Activated CD4-positive, CD25-positive, alpha-beta regulatory T cell treated with anti-CD3 and anti-CD28 coated beads, Interleukin-2, amount 50 U/mL, for 24 hours (primary cell): ENCODE measurements around the gene ID3.

Experiments
- ATAC-seq, 2 donors: fragments of 150-1000 bp; cut with Tn5 transposase; one replicate each; pipeline ENCODE4 v1.10.0; 2021; ENCODE audit warnings: mild to moderate bottlenecking in 1 of 2, moderate library complexity in 1 of 2

Gene ID3

DNA sequence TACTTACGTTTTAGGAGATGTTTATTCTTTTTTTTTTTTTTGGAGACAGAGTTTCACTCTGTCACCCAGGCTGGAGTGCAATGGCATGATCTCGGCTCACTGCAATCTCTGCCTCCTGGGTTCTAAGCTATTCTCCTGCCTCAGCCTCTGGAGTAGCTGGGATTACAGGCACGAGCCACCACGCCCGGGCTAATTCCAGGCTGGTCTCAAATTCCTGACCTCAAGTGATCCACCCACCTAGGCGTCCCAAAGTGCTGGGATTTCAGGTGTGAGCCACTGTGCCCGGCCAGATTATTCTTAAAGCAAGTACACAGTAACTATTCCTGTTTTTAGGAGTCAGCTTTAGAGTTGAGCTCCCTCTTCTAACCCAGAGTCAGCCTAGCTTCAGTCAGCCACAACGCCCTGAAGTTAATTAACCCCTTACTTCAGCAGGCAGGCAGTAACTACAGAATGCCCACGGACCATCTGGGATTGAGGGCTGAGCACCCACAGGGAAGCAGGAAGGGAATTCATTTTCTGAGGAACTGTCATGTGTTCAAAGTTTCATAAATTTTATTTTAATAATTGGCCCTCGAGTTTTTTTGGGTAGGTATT is 5.3 kb upstream of the ID3 start:
- ATAC-seq, result no peak

DNA sequence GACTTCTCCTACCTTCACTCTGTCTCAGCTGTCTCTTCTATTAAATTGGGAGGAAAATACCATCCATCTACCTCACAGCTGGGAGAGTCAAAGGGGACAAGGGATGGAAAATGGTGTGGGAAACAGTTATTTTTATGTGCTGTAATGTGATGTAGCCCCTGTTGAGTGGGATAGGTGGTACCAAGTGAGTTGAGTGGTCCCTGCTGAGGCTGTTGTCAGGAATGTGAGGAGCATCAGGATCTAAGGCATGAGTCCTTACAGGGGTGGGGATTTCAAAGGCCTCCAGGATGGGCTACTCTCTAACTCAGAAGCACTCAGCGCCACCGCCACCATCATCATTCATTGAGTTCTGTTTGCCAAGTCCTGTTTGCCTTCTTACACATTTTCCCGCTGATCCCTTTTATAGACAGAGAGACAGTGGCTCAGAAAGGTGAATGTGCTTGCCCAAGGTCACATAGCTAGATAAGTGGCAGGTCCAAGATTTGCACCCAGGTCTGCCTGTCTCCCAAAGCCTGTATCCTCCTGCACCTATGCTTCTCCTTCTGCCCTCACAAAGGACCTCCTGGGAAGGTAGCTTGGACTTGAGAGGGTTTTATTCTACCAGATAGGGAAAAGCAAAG is 4.6 kb upstream of the ID3 start:
- ATAC-seq, result no peak

DNA sequence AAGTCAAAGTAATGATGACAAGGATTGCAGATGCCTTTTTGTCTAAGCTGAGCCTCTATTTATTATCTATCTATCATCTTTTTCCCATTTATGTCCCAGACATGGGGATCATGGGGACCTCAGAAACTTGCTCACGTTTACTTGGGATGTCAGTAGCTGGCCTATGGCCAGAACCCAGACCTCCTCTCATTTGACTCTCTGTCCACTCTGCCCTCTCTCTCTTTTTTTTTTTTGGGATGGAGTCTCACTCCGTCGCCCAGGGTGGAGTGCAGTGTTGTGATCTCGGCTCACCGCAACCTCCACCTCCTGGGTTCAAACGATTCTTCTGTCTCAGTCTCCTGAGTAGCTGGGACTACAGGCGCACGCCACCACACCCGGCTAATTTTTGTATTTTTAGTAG is 3.7 kb upstream of the ID3 start:
- ATAC-seq, result no peak

DNA sequence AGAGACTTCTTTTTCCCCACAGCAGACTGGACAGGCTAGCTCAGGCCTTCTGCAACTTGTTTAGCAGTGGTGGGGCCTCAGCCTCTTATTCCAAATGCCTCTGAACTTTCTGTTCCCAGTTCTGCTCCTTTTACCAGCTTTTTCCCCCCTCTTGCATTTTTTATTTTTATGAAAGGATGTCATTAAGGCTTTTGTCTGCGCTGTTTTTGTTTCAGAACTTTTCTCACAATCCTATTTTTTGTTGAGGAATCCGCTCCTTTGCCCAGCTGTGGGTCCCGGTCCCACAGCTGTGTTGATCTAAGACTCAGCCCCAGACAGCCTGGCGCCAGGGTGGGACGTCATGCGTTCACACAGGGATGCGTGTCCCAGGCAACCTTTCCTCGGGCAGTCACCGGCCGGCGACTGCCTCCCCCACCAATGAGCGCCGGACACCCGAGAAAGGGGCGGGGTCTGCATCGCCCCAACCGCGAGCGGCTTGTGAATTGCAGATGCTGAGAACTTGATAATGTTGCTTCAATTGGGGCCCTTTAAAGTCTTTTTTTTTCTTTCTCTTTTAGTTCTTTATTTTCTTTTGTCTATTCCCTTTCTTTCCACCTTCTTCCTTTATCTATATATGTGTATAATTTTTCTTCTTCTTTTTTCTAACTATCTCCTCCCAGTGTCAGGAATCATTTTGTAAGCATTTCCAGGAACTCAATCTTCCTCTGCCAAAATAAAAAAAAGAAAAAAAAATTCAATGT is 3.0 kb upstream of the ID3 start:
- ATAC-seq, result no peak

DNA sequence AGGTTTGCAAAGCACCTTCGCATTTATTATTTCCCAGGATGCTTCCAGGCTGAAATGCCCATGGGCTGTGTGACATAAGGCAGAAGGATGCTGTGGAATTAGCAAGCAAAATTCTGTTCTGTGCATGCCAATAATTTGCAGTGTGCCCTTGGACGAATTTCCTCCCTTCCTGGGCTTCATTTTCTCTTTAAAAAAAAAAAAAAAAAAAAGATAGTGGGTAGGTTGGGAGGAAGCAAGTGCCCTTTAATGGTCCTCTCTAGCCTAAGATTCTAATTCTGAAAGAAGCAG is 2.5 kb upstream of the ID3 start:
- no peak for ATAC-seq

DNA sequence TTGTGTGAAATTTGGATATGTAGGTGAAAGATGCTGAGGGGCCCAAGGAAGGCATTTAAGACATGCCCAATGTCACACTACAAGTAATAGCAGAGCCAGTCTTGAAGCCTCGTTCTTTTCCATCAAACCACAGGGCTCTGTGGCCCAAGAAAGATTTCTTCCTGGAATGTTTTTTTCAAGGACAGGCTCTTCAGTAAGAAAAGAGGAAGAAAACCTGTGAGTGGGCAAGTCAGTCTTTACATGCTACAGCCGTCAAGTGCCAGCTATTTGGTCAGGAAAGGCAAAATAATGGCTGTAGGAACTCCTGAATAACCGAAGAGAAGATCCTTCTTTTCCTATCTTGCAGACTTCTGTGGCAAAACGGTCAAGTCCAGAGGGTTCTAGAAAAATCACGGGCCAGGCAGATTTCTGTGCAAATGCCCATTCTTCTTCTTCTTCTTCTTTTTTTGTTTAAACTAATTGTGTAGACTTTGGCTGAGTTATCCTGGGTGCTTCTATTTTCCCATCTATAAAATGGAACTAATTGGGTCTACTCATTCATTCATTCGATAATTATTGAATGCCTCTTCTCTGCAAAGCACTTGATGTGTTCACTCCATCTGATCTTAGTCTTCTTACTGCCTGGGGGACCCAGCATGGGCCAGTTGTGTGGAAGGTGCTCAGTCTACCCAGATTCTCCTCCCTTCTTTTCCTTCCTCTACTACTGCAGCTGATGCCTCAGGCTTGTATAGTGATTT is 1.9 kb upstream of the ID3 start:
- no peak for ATAC-seq

DNA sequence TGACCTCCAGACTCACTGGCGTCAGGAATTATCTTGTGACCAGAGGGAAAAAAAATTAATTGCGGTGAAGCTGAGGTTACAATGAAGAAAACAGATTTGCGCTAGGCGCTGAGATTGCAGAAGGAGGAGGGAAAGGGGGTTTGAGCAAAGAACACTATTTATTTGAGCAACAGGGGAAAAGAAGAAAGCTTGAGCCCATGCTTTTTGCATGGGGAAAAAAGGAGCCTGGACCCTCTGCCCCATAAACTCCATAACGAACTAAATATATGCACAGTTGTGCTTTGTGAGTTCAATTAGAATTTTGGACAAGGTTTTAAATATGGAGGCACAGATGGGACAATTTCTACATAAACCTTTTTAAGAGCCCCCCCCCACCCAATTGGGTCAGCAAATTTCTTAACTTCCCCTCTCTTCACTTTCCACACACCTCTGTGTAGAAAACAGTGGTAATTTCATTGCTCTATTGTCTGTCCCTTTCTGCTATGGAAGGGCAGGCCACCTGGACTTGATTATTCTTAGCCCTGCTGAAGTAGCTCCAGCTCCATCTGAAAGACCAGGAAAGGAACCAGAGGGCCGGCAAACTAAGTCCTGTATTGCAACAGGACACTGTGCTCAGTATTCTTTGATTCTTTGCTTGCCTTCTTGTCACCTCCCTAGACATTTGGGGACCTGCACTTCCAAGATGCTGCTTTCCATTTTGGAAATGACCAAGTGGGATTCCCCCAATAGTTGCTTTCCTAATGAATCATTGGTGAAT is 862 bp upstream of the ID3 start:
- ATAC-seq, result no peak

DNA sequence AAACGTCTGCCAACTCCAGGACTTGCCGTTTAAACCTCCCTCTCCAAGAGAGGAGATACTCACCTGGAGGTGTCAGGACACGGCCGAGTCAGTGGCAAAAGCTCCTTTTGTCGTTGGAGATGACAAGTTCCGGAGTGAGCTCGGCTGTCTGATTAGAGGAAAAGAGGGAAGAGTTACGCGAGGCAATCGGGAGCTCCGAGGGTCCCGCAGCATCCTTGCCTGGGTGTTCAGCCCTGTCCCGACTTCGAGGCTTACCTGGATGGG is 497 bp downstream of the ID3 start:
- no peak for ATAC-seq

DNA sequence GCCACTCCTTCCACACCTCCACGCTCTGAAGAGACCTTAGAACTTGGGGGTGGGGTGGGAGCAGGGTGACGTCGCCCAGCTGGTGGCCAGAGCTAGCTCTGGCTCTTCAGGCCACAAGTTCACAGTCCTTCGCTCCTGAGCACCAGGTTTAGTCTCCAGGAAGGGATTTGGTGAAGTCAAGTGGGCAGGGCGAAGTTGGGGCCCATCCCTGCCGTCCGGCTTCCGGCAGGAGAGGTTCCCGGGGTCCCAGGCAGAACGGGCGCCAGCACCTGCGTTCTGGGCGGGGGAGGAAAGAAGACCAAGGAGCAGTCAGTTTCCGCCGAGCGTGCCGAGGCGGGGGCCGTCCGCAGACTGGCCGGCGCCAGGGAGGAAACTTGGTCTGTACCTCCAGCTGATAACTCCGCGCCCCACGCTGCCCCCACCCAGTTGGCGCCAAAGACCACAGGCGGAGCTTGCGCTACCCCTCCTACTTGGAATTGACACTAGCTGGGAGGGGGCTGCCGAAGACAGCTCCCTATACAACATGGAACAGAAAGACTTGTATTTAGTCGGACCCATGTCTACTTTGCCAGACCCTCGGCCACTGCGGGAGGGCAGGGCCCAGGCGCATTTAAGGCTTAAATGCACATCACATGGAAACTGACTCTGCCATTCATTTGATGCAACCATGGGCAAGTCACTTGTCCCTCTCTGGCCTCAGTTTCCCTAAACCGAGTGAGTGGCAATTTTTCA is 995 bp downstream of the ID3 start:
- no peak for ATAC-seq

DNA sequence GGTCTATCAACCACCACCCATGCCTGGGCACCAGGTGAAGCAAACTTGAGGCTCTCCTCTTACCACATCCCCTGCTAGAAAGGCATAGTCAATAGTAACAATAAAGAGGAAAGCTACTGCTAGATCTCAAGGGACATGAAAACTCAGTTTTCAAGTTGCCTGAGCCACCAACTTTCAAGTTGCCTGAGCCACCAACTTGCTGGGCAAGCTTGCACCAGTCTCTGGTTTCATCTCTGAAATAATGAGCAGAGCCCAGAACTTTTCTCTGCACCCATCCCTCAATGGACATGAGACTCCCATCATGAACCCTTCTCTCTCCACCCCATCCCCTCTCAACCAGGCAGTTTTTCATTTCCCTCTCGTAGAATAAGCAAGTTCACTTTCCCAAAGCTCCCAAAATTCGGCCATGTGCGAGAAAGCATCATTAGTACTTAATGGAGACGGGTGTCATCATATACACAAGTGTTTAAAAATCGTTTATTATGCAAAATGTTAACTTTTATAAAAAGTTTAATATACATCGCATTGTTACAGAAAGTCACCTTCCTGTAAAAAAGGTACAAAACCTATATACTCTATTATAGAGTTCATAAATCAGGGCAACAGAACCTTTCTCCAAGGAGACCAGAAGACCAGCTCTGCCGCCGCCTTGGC is 1.7 kb downstream of the ID3 start:
- ATAC-seq, result no peak

DNA sequence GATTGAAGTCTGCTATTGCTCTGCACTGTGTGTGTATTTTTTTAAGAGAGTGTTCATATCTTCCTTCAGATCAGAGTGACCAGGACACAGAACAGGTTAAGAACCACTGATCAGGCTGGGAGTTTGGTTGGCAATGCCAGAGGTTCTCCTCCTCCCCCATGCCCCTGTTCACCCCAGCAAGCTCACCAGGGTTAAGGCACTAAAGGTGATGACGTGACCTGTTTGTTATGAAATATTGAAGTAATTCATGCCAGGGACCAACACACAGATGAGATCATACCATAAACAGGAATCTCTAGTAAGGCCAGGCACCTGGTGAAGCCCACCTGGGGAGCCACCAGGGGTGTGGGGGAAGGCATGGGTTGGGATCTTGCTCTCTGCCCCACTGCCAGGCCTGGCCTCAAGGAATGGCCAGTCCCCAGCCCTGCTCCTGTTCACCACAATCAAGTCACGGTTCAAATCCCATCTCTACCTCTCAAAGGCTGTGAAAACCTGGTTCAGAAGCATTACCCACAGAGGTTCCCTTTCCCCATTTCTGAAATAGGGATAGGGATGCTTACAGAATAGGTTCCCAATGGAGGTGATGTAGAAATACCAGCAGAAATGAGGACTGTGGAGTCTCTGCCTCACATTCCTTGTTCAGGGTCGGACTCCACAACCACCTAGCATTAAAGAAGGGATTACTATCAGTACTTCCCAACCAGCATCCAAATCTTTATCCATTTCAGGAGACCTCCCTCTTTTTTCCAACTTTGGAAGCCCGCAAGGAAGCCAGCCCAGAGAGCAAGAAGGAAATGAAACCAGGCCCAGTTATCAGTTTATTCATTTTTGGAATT is 2.4 kb downstream of the ID3 start:
- no peak for ATAC-seq

DNA sequence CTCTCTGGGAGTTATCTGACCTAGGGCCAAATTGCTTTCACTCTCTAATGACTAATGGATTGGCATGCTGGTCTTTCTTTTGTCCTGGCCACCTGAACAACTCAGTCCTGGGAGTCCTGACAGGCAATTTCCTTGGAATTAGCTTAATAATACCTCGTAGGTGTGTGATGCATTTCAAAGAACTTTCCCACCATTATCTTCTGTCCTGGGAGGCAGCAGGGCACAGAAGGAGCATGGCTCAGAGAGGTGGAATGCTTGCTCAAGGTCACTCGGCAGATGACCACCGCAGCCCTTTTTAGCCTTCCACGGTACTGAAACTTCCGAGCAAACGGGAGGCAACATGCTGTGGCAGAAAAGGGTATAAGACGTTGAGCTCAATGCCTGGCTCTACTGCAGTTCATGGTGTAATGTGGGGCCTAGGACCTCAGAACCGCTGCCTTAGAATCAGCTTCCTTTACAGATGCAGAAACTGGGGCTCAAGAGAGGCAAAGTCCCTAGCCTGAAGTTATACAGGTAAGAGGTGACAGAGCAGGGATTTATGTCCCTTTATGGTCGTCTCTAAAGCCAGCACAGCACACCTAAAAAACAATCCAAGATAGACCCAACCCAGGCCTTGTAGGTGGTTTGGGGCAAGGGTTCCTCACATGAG is 3.2 kb downstream of the ID3 start:
- ATAC-seq, result no peak

DNA sequence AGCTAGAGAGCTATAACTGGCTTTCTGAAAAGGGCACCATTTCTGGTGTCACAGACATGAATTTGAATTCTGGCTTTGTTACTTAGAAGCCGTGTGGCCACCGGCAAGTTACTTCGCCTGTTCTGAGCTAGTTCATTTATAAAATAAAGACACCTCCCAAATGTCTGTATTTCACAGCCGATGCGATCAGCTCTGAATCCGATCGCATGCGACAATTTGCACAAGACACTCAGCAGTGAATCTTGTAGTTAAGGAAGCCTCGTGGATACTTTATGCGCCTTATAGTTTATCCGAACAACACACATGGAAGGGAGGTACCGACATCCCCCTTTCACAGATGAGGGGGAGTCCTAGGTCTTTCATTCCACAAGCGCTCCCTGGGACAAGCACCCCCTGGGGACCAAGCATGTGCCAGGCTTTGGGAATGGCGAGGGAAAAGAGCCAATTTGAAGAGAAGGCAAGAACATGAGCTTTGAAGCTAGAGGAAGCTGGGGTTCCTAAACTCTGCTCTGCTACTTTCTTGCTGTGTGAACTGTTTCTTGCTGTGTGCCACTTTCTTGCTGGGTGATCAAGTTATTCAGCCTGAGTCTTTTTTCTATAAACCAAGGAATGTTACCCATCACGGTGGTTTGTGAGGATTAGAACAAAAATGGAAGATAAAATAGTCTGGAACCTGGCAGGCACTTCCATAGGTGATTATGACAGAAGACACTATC is 3.9 kb downstream of the ID3 start:
- peak in 1 of 2 donors; percentile 0 for ATAC-seq

DNA sequence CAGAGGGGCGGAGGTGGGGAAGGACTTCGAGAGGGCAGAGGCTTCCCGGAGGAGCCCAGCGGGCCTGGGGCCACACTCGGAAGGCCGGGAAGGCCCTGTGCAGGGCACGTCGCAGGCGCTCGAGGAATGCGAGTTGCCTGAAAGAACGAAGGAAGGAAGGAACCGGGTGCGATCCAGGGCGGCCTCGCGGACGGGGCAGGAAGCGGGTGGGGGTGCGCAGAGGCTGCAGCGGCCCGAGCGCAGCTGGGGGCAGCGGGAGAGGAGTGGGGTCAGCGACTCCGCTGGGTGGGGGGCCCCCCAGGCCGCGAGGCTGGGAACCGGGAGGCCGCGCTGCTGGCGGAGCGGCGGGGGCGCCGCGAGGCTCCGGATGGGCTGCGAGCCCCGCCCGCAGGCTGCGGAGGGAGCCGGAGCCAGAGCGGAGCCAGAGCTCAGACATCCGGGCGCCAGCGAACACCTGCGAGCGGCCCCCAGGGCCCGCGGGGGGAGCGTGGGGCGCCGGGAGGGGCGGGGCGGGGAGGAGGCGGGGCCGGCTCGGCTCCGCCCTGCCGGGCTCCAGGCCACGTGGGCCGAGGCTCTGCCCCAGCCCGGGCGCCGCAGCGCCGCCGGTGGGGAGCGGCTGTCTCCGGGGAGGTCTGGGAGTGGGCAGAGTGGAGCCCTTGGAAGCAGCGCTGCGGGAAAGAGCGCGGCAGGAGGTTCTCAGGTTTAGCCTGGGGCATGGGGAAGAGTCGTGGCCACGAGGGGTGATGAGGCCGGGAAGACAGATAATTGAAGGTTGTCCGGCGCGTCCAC is 4.6 kb downstream of the ID3 start:
- peak; percentile 77 for ATAC-seq

DNA sequence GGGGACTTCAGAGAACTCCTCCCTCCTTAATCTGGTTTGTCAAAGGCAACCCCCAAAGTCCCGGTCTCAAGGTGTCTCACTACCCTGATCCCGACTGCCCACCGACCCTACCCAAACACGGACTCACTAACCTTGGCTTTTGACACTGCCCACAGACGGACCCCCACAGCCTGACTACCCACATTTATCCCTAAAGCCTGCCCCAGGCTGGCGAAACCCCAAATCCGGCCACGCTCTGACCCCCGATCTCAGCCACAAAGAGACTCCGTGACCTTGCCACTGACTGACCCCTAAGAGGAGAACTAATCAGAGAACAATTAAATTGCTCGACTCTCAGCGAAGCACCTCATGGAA is 5.2 kb downstream of the ID3 start:
- ATAC-seq, result no peak

DNA sequence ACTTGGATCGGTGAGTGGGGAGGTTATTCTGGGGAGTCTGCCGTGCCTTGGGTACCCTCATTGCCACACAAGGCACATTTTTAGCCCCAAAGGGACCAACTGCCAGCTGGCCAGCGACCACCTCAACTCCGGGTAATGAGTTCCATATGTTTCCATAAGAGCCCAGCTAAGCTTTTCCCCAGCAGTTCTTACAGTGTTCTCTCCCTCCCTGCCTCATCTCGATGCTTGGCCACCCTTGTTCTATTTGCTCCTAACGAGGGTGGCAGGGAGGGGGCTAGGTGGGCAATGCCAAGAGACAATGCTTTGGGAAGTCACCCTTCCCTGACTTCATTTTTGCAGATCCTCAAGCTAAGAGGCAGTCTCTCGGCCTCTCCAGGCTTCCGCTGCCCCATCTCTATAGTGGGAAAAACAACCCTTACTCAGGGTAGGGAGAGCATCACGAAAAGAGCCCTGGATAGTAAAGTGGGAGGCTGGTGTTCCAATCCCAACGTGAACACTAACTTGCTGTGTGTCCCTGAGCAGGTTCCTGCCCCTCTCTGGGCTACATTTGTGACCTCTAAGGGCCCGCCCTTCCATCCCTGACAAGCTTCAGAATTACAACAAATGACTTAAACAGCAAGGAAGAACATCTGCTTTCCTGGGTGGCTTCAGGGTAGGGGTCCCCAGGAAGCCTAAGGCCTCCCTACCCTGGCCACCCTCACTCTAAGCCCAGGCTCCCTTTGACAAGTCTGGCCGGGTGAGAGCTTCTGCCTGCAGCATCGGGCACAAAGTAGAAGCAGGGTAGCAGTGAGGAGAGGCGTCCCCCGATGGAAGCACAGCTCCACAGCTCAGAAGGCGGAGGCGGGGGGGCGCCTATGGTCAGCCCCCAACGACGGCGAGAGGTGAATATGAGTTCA is 5.8 kb downstream of the ID3 start:
- no peak for ATAC-seq

DNA sequence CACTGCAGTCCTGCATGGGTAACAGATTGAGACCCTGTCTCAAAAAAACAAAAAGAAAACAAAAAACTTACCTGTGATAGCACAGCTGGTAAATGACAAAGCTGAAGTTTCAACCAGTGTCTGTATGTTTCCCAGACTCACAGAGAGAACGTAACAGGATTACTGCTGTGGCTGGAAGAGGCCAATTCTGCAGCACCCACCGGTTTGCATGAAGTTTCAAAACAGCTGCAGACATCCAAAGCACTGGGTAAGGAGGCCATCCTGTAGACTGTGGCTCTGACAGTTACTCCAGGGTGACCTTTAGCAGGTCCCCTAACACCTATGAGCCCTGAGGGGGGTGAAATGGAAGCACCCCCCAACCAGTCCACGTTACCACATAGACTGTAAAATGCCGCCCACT is 7.5 kb downstream of the ID3 start:
- no peak for ATAC-seq

DNA sequence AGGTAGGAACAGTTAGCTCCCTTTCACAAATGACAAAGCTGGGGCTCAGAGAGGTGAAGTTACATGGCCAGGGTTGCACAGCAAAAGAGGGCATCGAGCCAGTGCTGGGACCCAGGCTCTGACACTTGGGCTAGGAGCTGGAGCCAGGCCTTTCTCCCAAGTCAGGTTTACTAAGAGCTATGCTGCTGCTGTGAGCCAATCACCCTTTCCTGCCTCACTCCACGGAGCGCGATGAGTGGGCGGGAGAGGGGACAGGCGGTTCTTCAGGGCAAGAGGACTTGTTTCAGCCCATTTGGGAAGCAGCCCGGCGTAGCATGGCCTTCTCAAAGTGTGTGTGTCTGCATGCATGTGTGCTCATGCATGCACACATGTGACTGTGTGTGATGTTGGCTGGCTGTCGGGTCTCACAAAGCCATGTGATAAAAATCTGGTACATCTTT is 10.6 kb downstream of the ID3 start:
- no peak for ATAC-seq
